Endometrium (tissue), 2 donors: ENCODE measurements around the gene TLE1.
"Not testable (repeated sequence)": the region's sequence is repeated elsewhere in the genome, so short reads cannot be mapped to it uniquely, and the experiment has no call there.

ENCODE experiments used
- FAIRE-seq: peaks from 2 replicates; lab custom pipeline; 2012; peaks lifted over from hg19 to GRCh38; lab: Jason Lieb, UNC
- donor health status: control.
- donor health status: control.

TLE1 gene

DNA sequence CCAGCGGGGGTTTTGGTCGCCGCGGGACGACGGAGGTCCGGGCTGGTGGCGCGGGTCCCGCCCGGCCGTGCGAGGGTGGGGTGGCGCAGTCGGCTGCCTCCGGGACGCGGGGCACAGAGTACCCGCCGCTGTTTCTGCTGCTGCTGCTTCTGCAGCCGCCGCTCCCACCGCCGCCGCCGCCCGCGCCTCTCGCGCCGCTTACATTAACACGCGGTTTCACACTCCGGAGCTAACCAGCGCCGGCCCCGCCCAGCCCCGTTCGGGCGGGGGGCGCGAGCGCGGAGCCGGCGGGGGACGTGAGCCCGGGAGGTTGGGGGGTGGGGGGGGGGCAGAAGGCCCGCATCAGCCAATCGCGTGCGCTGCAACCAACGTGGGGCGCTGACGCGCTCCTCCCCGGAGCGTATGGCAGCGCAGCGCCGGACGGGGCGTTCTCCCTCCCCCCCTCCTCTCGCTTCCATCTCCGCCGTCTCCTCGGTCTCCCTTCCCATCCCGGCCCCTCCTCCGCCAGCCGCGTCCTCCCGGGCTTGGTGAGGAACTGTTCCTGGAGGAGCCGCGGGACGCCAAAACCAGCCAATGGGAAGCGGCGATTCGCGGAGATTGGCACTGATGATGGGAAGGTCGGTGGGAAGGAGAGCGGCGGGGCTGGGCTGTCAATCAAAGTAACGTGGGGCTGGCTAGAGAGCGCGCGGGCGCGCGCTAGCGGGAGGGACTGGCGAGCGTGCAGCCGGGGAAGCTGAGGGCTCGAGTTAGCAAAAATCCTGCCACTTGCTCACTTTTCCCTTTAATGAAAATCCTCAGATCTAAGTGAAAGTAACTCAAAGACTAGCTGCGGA lies at the start of gene TLE1:
TLE1 (minus strand) TSS at position 205 of the 833 bp plus-strand sequence. CDS start 1,307 bp downstream, outside the sequence.
- peak; percentile 99 for FAIRE-seq

- no peak for FAIRE-seq
Observed at GRCh38 chr9:81737871-81738507, 48.6 kb upstream of the TLE1 start.

DNA sequence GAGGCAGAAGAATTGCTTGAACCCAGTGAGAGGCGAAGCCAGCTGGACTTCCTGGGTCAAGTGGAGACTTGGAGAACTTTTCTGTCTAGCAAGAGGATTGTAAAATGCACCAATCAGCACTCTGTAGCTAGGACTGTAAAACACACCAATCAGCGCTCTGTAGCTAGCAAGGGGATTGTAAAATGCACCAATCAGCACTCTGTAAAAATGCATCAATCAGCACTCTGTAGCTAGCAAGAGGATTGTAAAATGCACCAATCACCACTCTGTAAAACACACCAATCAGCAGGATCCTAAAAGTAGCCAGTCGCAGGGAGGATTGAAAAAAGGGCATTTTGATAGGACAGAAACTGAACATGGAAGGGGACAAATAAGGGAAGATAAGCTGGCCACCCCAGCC lies 41.2 kb upstream of the TLE1 start:
- not testable (repeated sequence) for FAIRE-seq

DNA sequence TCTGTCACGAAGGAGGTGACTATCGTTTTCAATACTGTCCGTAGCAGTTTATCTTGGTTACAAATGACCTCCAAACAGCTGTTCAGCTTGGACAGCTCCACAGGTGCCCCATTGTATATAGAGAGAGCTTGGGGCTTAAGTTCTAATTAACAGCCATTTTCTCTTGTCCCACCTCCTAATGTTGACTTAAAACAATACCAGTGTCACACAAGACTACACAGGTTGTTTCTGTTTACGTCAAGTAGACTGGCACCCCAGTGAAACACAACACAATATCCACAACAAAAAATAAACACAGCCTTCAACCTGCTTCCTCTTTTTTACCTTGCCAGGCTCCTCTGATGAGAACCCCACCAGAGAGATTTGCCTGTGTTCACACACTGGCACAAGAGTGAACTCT lies 39.8 kb upstream of the TLE1 start:
- no peak for FAIRE-seq

- FAIRE-seq: peak; percentile 91
Observed at GRCh38 chr9:81724242-81724889, 35.0 kb upstream of the TLE1 start.

DNA sequence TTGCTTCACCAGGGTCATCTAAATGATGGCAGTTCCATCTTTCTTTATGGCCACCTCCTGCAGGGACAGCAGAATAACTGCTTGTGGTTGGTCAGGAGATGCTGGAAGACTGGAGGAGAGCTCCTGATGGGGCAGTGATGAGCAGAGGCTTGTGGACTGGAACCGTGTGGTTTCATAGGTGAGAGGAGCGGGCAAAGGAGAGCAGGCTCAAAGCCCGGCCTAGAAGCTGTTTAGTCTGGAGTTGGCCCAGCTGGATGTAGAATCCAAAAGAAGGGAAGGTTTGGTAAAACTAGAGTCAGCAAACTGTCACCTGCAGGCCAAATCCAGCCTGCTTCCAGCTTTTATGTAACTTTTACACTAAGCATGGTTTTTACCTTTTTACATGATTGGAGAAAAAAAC lies 32.9 kb upstream of the TLE1 start:
- FAIRE-seq: no peak

- FAIRE-seq: no peak
Observed at GRCh38 chr9:81720450-81721086, 31.2 kb upstream of the TLE1 start.

DNA sequence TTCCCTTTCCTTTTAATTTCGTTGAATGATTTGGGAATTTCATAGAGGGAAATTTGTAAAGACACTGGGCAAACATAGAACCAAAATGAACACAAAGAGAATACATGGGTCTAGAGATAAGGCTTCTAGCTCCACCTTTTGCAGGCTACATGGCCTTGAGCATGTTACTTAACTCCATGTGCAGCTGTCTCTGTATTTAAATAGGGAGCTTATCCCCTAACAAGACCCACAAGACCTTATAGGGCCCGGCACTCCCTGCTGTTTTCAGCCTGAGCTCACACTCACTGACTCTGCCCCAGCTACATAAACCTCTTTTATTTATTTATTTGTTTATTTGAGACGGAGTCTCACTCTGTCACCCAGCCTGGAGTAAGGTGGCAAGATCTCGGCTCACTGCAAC lies 30.6 kb upstream of the TLE1 start:
- no peak for FAIRE-seq

- no peak for FAIRE-seq
Observed at GRCh38 chr9:81718244-81718643, 28.9 kb upstream of the TLE1 start.

DNA sequence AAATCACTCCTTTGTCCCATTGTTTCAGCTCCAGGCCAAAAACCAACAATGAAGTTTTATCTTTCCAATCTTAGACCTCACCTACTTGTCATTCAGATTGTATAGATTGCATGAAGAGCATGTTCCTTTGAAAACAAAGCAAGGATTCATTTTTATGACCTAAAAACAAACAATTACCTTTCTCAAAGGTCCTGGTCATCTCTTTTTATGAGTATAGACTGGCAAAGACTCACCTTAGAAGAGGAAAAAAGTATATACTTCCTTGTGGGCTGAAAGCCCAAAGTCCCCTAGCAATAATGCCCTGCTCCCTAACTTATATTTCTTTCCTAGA lies 28.4 kb upstream of the TLE1 start:
- peak; percentile 55 for FAIRE-seq

- no peak for FAIRE-seq
Observed at GRCh38 chr9:81717061-81717746, 27.9 kb upstream of the TLE1 start.

- FAIRE-seq: no peak
Observed at GRCh38 chr9:81716409-81716808, 27.1 kb upstream of the TLE1 start.

DNA sequence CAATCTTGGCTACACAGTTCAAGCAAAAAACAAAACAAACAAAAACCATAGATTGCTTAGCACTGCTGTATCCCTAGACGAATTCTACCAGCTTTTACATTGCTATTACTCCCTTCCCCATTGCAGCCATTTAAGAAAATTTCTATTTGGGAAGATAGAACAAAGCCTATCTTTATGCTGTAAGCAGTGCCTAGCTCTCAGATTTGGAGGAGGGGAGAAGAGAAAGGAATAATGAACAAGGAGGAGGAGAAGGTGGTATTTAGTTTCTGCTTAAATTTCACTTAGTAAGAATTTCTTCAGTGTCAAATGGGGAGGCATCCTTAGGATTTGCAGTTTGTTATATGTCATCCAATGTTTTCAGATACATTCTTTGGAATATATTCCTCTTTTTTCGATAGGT lies 16.2 kb upstream of the TLE1 start:
- no peak for FAIRE-seq

GRCh38 chr9:81694541-81694940 lies 5.2 kb upstream of the TLE1 start:
- FAIRE-seq: no peak

GRCh38 chr9:81693671-81694378 lies 4.5 kb upstream of the TLE1 start:
- peak; percentile 94 for FAIRE-seq

GRCh38 chr9:81690251-81690851 lies 1.0 kb upstream of the TLE1 start:
- no peak for FAIRE-seq

DNA sequence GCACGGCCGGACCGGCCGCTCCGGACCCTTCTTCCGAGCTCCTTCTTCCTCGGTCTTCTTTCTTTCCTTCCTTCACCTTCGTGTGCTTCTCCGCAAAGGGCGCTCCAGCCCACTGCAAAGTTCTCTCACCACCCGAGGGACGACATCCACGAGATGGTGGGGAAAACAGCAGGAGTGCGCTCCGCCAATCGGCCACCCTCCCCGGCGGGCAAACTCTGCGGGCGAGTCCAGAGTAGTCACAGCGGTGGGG lies 329 bp downstream of the TLE1 start:
- FAIRE-seq: not testable (repeated sequence)

DNA sequence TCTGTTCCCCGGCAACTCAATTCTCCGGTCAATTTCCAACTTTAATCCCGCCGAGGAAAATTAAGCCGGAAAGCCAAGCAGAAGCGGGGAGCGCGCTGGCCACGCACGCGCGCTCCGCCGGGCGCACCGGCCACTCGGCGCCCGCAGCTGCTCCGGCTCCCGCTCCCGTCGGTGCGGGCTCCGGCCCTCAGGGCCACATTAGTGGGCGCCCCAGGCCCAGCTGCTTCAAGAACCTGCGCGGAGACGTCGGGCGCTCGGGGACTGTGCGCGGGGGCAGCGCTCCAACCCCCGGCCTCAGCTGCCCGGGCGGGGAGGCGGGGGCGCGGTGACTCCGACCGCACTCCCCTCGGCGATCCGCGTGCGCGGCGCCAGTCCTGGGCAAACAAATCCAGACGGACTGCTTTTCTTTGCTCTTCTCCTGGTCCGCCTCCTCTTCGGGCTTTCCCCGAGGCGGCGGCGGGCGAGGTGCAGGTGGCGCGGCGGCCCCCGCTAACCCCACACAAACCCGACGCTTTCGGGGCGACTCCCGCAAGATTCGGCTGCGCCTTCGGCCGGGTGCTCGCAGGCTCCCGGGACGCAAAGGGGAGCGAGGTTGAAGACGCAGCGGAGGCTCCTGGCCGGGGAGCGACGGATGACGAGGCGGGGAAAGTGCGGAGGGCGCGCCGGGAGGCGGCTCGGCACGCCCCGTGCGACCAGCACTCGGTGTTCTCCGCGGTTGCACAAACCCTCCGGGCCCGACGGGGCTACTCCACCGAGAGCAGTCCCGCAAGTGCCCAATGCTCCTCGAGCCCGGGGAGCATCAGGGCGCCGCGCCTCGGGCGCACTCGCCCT lies 870 bp downstream of the TLE1 start:
- FAIRE-seq: not testable (repeated sequence)

- FAIRE-seq: no peak
Observed at GRCh38 chr9:81687521-81688261, 1.7 kb downstream of the TLE1 start.
